Measurements from ENCODE around the gene MVB12B.
A peak's percentile ranks its signal among the peaks of the same experiment; 100 is the strongest.
"Not testable (repeated sequence)": the region's sequence is repeated elsewhere in the genome, so short reads cannot be mapped to it uniquely, and the experiment has no call there.

MVB12B gene

GRCh38 chr9:126472198-126472947 lies 145.7 kb downstream of the MVB12B start:
- peak; percentile 54 for DNase-seq (ENCODE audit: low read depth)
- TF ChIP-seq MAX (IDR thresholded peaks at IDR 0.05; ENCODE audit: low read depth, low read length) (no peak), MYC (IDR thresholded peaks at IDR 0.05; ENCODE audit: low read depth, low read length) (no peak)
- peak overlapping the region; percentile 26 for H3K4me3 ChIP-seq (ENCODE audit: low read depth, low read length)

GRCh38 chr9:126472948-126473298 lies 146.3 kb downstream of the MVB12B start:
- peak; percentile 30; the same call in 1 of the 2 replicates for TF ChIP-seq MAX (IDR thresholded peaks at IDR 0.05; ENCODE audit: low read depth, low read length)
- no peak for TF ChIP-seq MYC (IDR thresholded peaks at IDR 0.05; ENCODE audit: low read depth, low read length)
- DNase-seq (ENCODE audit: low read depth) = no peak
- H3K4me3 ChIP-seq (ENCODE audit: low read depth, low read length) = no peak overlapping the region

GRCh38 chr9:126474206-126474765 lies 147.7 kb downstream of the MVB12B start:
- TF ChIP-seq CTCF (IDR thresholded peaks at IDR 0.05; ENCODE audit: low read depth, low read length) (no peak), MYC (IDR thresholded peaks at IDR 0.05; ENCODE audit: low read depth, low read length) (no peak), MAX (IDR thresholded peaks at IDR 0.05; ENCODE audit: low read depth, low read length) (no peak), POLR2A (IDR thresholded peaks at IDR 0.05; ENCODE audit: extremely low read depth, insufficient read length) (no peak)
- no peak for DNase-seq (ENCODE audit: low read depth)
- H3K4me3 ChIP-seq (ENCODE audit: low read depth, low read length) = no peak overlapping the region

GRCh38 chr9:126474786-126475485 lies 148.3 kb downstream of the MVB12B start:
- H3K4me3 ChIP-seq (ENCODE audit: low read depth, low read length) = no peak overlapping the region
- TF ChIP-seq CTCF (IDR thresholded peaks at IDR 0.05; ENCODE audit: low read depth, low read length) (no peak), MYC (IDR thresholded peaks at IDR 0.05; ENCODE audit: low read depth, low read length) (no peak), POLR2A (IDR thresholded peaks at IDR 0.05; ENCODE audit: extremely low read depth, insufficient read length) (no peak), MAX (IDR thresholded peaks at IDR 0.05; ENCODE audit: low read depth, low read length) (no peak)
- no peak for DNase-seq (ENCODE audit: low read depth)

- H3K4me3 ChIP-seq (ENCODE audit: low read depth, low read length) = no peak overlapping the region
- peak; percentile 68 for DNase-seq (ENCODE audit: low read depth)
- no peak for TF ChIP-seq MYC (IDR thresholded peaks at IDR 0.05; ENCODE audit: low read depth, low read length)
- no peak for TF ChIP-seq POLR2A (IDR thresholded peaks at IDR 0.05; ENCODE audit: extremely low read depth, insufficient read length)
- TF ChIP-seq MAX (IDR thresholded peaks at IDR 0.05; ENCODE audit: low read depth, low read length) = no peak
- TF ChIP-seq CTCF (IDR thresholded peaks at IDR 0.05; ENCODE audit: low read depth, low read length) = no peak
These were observed 149.4 kb downstream of the MVB12B start for GRCh38 chr9:126475933-126476555.

GRCh38 chr9:126477432-126477831 lies 150.8 kb downstream of the MVB12B start:
- H3K4me3 ChIP-seq (ENCODE audit: low read depth, low read length); DNase-seq (ENCODE audit: low read depth): not testable (repeated sequence)
